Neuronal stem cell (in vitro differentiated cells): ENCODE measurements around the gene WDR93.

ENCODE experiments used
- DNase-seq: peaks from one replicate; pipeline ENCODE4 v3.0.0-alpha.2; 2013; ENCODE audit warnings: low spot score
- H2AFZ ChIP-seq: one replicate; pipeline ENCODE4 v1.6.1; 2013; ENCODE audit warnings: mild to moderate bottlenecking, low read length, inconsistent platforms
- H2AK5ac ChIP-seq: 2 replicates; pipeline ENCODE4 v1.6.1; 2013; ENCODE audit warnings: low read depth, mild to moderate bottlenecking, inconsistent platforms, low read length, moderate library complexity, mixed read lengths
- H2BK120ac ChIP-seq: 2 replicates; pipeline ENCODE4 v1.6.1; 2013; ENCODE audit warnings: low read depth, mild to moderate bottlenecking, inconsistent platforms, low read length, moderate library complexity, mixed read lengths
- H2BK12ac ChIP-seq: one replicate; pipeline ENCODE4 v1.6.1; 2013; ENCODE audit warnings: low read length, inconsistent platforms
- H2BK15ac ChIP-seq: 2 replicates; pipeline ENCODE4 v1.6.1; 2013; ENCODE audit warnings: mild to moderate bottlenecking, low read length, inconsistent platforms, mixed read lengths
- H2BK5ac ChIP-seq: one replicate; pipeline ENCODE4 v1.6.1; 2013; ENCODE audit warnings: inconsistent platforms, mild to moderate bottlenecking, low read length, moderate library complexity
- H3K14ac ChIP-seq: one replicate; pipeline ENCODE4 v1.6.1; 2013; ENCODE audit warnings: low read length, inconsistent platforms
- H3K18ac ChIP-seq: 2 replicates; pipeline ENCODE4 v1.6.1; 2013; ENCODE audit warnings: low read length, inconsistent platforms
- H3K23ac ChIP-seq: 2 replicates; pipeline ENCODE4 v1.6.1; 2013; ENCODE audit warnings: low read depth, mild to moderate bottlenecking, mixed read lengths, low read length, inconsistent platforms; ENCODE audit not compliant: poor library complexity
- H3K27ac ChIP-seq: replicated peaks from 3 replicates; pipeline ENCODE4 v1.5.1; 2013; ENCODE audit warnings: low read length, inconsistent platforms
- H3K27me3 ChIP-seq, 3 experiments: 2 replicates each; pipeline ENCODE4 v1.6.1; 2013; ENCODE audit warnings: low read length in 3 of 3, mild to moderate bottlenecking in 2 of 3, inconsistent platforms in 1 of 3, low read depth in 1 of 3, mixed read lengths in 1 of 3, moderate library complexity in 1 of 3; ENCODE audit not compliant: control insufficient read depth in 3 of 3, insufficient read depth in 3 of 3
- H3K36me3 ChIP-seq, 2 donors: replicated peaks in 1 of 2; 2 replicates each; pipeline ENCODE4 v1.6.1; 2013; ENCODE audit warnings: low read length in 2 of 2; ENCODE audit not compliant: control insufficient read depth in 2 of 2, insufficient read depth in 2 of 2
- H3K4ac ChIP-seq: 2 replicates; pipeline ENCODE4 v1.6.1; 2013; ENCODE audit warnings: inconsistent platforms, mild to moderate bottlenecking, low read length, moderate library complexity
- H3K4me1 ChIP-seq, 2 donors: 1 replicate in 1 of 2; 2 replicates in 1 of 2; pipeline ENCODE4 v1.6.1; 2013; ENCODE audit warnings: low read length in 2 of 2, low read depth in 1 of 2; ENCODE audit not compliant: control insufficient read depth in 2 of 2, insufficient read depth in 1 of 2
- H3K4me2 ChIP-seq: one replicate; pipeline ENCODE4 v1.6.1; 2013; ENCODE audit warnings: mild to moderate bottlenecking, low read length, inconsistent platforms; ENCODE audit not compliant: insufficient read depth, poor library complexity, severe bottlenecking
- H3K4me3 ChIP-seq, 2 donors: 2 replicates each; pipeline ENCODE4 v1.5.1; 2013; ENCODE audit warnings: low read length in 2 of 2, mild to moderate bottlenecking in 2 of 2, inconsistent platforms in 1 of 2, moderate library complexity in 1 of 2
- H3K79me1 ChIP-seq: one replicate; pipeline ENCODE4 v1.6.1; 2013; ENCODE audit warnings: low read depth, mild to moderate bottlenecking, inconsistent platforms, low read length, moderate library complexity
- H3K9ac ChIP-seq: one replicate; pipeline ENCODE4 v1.6.1; 2013; ENCODE audit warnings: mild to moderate bottlenecking, low read depth, low read length, inconsistent platforms; ENCODE audit not compliant: poor library complexity
- H3K9me3 ChIP-seq, 2 donors: replicated peaks in 1 of 2; 2 replicates each; pipeline versions ENCODE3 to v1.6.1; 2013; ENCODE audit warnings: low read length in 2 of 2, mild to moderate bottlenecking in 2 of 2, inconsistent platforms in 1 of 2, low read depth in 1 of 2, mixed read lengths in 1 of 2, moderate library complexity in 1 of 2; ENCODE audit not compliant: control insufficient read depth in 2 of 2, insufficient read depth in 1 of 2
- H4K8ac ChIP-seq: one replicate; pipeline ENCODE4 v1.6.1; 2013; ENCODE audit warnings: low read depth, mild to moderate bottlenecking, inconsistent platforms, low read length, moderate library complexity
- H4K91ac ChIP-seq: one replicate; pipeline ENCODE4 v1.6.1; 2013; ENCODE audit warnings: low read length, low read depth, mild to moderate bottlenecking, inconsistent platforms; ENCODE audit not compliant: poor library complexity
- WGBS, 2 donors: extraction: QIAGEN DNeasy Blood & Tissue Kit; methylation state at CpG; one replicate each; pipeline ENCODE4 v1.1.7; 2013; ENCODE audit warnings: missing lambda C conversion rate in 2 of 2, mixed read lengths in 1 of 2; ENCODE audit not compliant: insufficient read length in 2 of 2, insufficient replicate concordance in 1 of 2; ENCODE audit errors: extremely low coverage in 2 of 2; 5-methylcytosine and 5-hydroxymethylcytosine counted together

The WDR93 gene

GRCh38 chr15:89749526-89749925, 58.9 kb downstream of the WDR93 start:
- Histone ChIP-seq H3K27ac (no peak overlapping the region), H3K9ac (no peak overlapping the region), H2AFZ (peak overlapping the region; percentile 100), H3K4me3 (no peak overlapping the region), H3K9me3 (peaks cover 0 to 2% of the 10 kb centered on the region in 2 donors), H3K36me3 (no peaks in the 10 kb centered on the region), H3K18ac (no peak overlapping the region), H3K27me3 (peaks cover 34 to 70% (median 61%) of the 10 kb centered on the region in 3 experiments), H4K91ac (no peak overlapping the region), H2AK5ac (no peak overlapping the region), H3K79me1 (peaks cover 4% of the 10 kb centered on the region), H2BK12ac (no peak overlapping the region), H3K14ac (no peak overlapping the region), H3K4ac (no peak overlapping the region), H3K23ac (no peak overlapping the region), H4K8ac (no peak overlapping the region), H2BK120ac (no peak overlapping the region), H2BK5ac (no peak overlapping the region), H3K4me2 (no peak overlapping the region), H2BK15ac (no peak overlapping the region), H3K4me1 (peaks cover 2 to 5% of the 10 kb centered on the region in 2 donors)
- no peak for DNase-seq
- WGBS, 2 donors: no CpG with 5 or more reads among the region's 4 CpGs

GRCh38 chr15:89749951-89750559, 59.4 kb downstream of the WDR93 start:
- no CpG with 5 or more reads among the region's 41 CpGs for WGBS, 2 donors
- no peaks in the 10 kb centered on the region for H3K36me3 ChIP-seq
- DNase-seq: no peak

GRCh38 chr15:89750560-89751542, 60.2 kb downstream of the WDR93 start, which contains the start of gene MESP1:
Gene MESP1 (minus strand): TSS chr15:89751249. CDS start chr15:89751231, 18 bp downstream.
- H2BK12ac ChIP-seq: no peak within 1 kb of the TSS
- H2BK5ac ChIP-seq: no peak within 1 kb of the TSS
- H2AFZ ChIP-seq: peak within 1 kb of the TSS; percentile 100
- H3K27me3 ChIP-seq: peaks cover 34 to 64% (median 56%) of the 10 kb centered on the region in 3 experiments
- no peak within 1 kb of the TSS for H2BK120ac ChIP-seq
- peak; percentile 91 for DNase-seq
- peak within 1 kb of the TSS; percentile 82 for H2AK5ac ChIP-seq
- H3K4me2 ChIP-seq: peak within 1 kb of the TSS; percentile 94
- H2BK15ac ChIP-seq: peak within 1 kb of the TSS; percentile 77
- H3K4me1 ChIP-seq: peaks cover 2 to 5% of the 10 kb centered on the region in 2 donors
- no CpG with 5 or more reads among the region's 114 CpGs for WGBS, 2 donors
- peak within 1 kb of the TSS; percentile 65 for H4K8ac ChIP-seq
- H3K14ac ChIP-seq: peak within 1 kb of the TSS; percentile 98
- H3K18ac ChIP-seq: peak within 1 kb of the TSS; percentile 98
- peaks cover 4% of the 10 kb centered on the region for H3K79me1 ChIP-seq
- no peak within 1 kb of the TSS for H4K91ac ChIP-seq
- H3K27ac ChIP-seq: no peak within 1 kb of the TSS
- peak within 1 kb of the TSS; percentile 90 for H3K9ac ChIP-seq
- H3K36me3 ChIP-seq: no peaks in the 10 kb centered on the region
- peaks cover 0 to 2% of the 10 kb centered on the region in 2 donors for H3K9me3 ChIP-seq
- no peak within 1 kb of the TSS for H3K4ac ChIP-seq
- peak within 1 kb of the TSS; percentile 65 to 81 for H3K4me3 ChIP-seq
- H3K23ac ChIP-seq: peak within 1 kb of the TSS; percentile 94

More at GRCh38 chr15:89749951-89750559, 59.4 kb downstream of the WDR93 start:
- peak overlapping the region; percentile 91 for H3K4me2 ChIP-seq
- H2BK5ac ChIP-seq: no peak overlapping the region
- H3K9ac ChIP-seq: peak overlapping the region; percentile 84
- no peak overlapping the region for H3K27ac ChIP-seq
- H2BK12ac ChIP-seq: no peak overlapping the region
- peak overlapping the region; percentile 100 for H2AFZ ChIP-seq
- H3K18ac ChIP-seq: peak overlapping the region; percentile 96
- H2BK120ac ChIP-seq: no peak overlapping the region
- peaks cover 2 to 5% of the 10 kb centered on the region in 2 donors for H3K4me1 ChIP-seq
- peaks cover 34 to 69% (median 59%) of the 10 kb centered on the region in 3 experiments for H3K27me3 ChIP-seq
- peak overlapping the region; percentile 65 for H4K8ac ChIP-seq
- H3K23ac ChIP-seq: peak overlapping the region; percentile 94
- H3K4ac ChIP-seq: no peak overlapping the region
- H4K91ac ChIP-seq: no peak overlapping the region
- H2BK15ac ChIP-seq: peak overlapping the region; percentile 77
- peak overlapping the region; percentile 65 to 73 for H3K4me3 ChIP-seq
- peaks cover 4% of the 10 kb centered on the region for H3K79me1 ChIP-seq
- peak overlapping the region; percentile 82 for H2AK5ac ChIP-seq
- peaks cover 0 to 2% of the 10 kb centered on the region in 2 donors for H3K9me3 ChIP-seq
- H3K14ac ChIP-seq: peak overlapping the region; percentile 98
